HFF-Myc (cell line): ENCODE measurements around the gene HBP1.
"Not testable (repeated sequence)": the region's sequence is repeated elsewhere in the genome, so short reads cannot be mapped to it uniquely, and the experiment has no call there.

ENCODE experiments used
- DNase-seq: peaks from one replicate; pipeline ENCODE4 v3.0.0-alpha.2; 2011; ENCODE audit warnings: low read depth; ENCODE audit errors: extremely low read depth
- H3K4me3 ChIP-seq: replicated peaks from 2 replicates; pipeline ENCODE4 v1.5.1; 2011; ENCODE audit warnings: low read depth, mild to moderate bottlenecking, control low read depth, low read length
- CTCF ChIP-seq: IDR thresholded peaks from 2 replicates; pipeline ENCODE4 v1.5.1; 2012; ENCODE audit warnings: mild to moderate bottlenecking, low read depth, low read length, control low read depth; ENCODE audit errors: missing control alignments

The HBP1 gene

DNA sequence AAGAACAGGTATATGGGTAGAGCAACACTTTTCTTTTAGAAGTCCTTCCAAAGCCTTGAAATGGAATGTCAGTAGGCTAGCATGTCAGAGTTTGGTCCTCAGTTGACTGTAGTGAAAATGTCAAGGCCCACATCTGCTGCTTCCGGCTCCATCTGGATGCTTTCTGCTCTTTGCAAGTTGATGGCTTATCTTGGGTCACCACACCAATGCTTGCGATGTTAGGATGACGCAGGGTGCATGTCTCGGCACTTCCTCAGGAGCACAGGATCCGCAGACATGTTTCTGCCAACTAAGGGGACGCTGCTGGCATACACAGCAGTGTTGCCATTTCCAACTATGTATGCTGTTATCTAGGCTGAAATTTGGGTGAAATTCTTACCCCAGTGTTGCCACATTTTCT lies 14.0 kb upstream of the HBP1 start:
- no peak for DNase-seq
- no peak overlapping the region for H3K4me3 ChIP-seq
- TF ChIP-seq CTCF: no peak

DNA sequence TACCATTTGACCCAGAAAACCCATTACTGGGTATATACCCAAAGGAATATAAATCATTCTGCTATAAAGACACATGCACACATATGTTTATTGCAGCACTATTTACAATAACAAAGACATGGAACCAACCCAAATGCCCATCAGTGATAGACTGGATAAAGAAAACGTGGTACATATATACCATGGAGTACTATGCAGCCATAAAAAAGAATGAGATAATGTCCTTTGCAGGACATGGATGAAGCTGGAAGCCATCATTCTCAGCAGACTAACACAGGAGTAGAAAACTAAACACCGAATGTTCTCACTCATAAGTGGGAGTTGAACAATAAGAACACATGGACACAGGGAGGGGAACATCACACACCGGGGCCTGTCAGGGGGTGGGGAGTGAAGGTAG lies 13.1 kb upstream of the HBP1 start:
- H3K4me3 ChIP-seq, DNase-seq: not testable (repeated sequence)

DNA sequence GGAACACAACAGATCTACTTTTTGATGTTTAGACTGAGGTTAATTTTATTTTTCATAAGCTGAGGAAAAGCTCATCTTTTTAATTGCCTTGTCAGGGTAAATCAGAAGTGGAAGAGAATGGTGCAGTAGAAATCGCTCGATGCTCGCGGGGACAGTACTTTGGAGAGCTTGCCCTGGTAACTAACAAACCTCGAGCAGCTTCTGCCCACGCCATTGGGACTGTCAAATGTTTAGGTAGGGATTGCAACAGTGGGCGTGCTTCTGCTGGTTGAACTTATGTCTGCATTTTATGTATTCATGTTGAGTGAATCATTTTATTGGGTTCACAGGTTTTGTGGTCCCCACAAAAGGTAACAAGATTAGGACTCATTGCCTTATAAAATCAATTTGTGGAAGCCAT lies 11.7 kb upstream of the HBP1 start:
- no peak for TF ChIP-seq CTCF
- no peak for DNase-seq
- no peak overlapping the region for H3K4me3 ChIP-seq

- DNase-seq: no peak
- H3K4me3 ChIP-seq: no peak overlapping the region
- TF ChIP-seq CTCF: no peak
These were observed 10.8 kb upstream of the HBP1 start for GRCh38 chr7:107158028-107158427.

DNA sequence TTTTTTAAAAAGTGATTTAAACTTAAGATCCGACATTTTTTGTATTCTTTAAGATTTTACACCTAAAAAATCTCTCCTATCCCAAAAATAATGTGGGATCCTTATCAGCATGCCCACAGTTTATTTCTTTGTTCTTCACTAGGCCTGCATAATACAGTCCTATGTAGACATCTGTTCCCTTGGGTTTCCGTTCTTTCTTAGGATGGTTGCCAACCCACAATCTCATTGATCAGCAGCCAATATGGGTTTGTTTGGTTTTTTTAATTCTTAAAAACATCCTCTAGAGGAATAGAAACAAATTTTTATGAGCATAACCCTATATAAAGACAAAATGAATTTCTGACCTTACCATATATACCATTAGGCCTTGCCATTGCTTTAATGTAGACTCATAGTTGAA lies 8.4 kb upstream of the HBP1 start:
- H3K4me3 ChIP-seq: no peak overlapping the region
- no peak for TF ChIP-seq CTCF
- no peak for DNase-seq

- DNase-seq: no peak
- H3K4me3 ChIP-seq: no peak overlapping the region
- TF ChIP-seq CTCF: no peak
These were observed 7.4 kb upstream of the HBP1 start for GRCh38 chr7:107161415-107161814.

DNA sequence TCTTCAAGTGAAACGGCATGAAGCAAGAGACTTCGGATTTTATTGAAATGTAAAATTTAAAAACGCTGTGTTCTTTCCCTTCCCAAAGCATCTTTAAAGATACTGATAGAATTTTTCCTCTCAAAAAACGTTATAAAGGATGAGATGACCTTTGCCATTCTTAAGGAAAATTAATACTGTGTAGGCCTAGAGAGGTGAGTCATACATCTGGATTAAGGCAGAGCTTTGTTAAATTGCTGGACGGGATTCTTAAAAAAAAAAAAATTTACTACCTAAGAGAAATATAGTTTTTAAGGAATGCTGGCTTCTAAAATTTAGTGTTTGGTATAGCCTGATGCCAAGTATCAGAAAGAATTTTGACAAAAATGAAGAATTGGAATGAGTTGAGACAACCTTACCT lies 6.3 kb upstream of the HBP1 start:
- DNase-seq: no peak
- no peak for TF ChIP-seq CTCF
- H3K4me3 ChIP-seq: no peak overlapping the region
